GM18498 (cell line): ENCODE data around the gene TREML2.

Experiments used
- ATAC-seq: cut with Tn5 transposase; IDR thresholded peaks from one replicate; pipeline ENCODE4 v1.9.1; 2021; ENCODE audit warnings: mild to moderate bottlenecking, moderate library complexity; ENCODE audit not compliant: unreplicated experiment

TREML2 gene

GRCh38 chr6:41179163-41179562 is 21.8 kb downstream of the TREML2 start:
- no peak for ATAC-seq

DNA sequence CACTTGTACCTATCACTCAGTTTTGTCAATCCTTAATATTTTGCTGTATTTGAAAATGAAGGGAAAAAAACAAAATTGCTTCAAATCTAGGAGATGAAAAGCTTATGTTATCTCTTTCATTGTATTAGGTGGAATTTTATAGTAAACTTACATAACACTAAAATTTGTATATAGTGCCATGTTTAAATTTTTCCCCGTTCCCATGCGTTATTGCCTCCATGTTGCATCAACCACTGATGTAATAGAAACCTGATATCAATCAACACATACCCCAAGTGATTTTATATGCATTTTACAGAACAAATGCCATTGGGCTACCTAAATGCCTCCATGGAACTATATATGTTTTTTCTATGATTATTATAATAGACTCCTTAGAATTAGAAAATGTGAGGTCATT is 23.3 kb downstream of the TREML2 start:
- no peak for ATAC-seq

GRCh38 chr6:41177287-41177686 is 23.7 kb downstream of the TREML2 start:
- no peak for ATAC-seq

DNA sequence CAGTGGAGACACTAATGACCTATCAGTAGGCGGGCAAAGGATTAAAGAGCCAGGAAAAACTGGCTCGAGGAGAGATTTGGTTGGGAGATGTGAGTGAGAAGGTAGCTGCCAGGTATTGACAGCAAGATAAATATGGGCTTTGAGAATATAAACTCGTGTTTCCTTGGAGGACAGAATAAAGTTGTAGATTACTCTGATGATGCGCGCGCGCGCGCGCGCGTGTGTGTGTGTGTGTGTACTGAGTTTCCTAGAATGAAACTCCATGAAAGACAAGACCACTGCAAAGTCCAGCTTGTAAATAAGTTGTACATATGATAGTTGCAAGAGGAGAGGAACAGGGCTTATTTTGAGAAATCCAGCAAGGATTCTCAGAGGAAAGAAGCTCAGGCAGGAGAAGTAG is 24.8 kb downstream of the TREML2 start:
- no peak for ATAC-seq

DNA sequence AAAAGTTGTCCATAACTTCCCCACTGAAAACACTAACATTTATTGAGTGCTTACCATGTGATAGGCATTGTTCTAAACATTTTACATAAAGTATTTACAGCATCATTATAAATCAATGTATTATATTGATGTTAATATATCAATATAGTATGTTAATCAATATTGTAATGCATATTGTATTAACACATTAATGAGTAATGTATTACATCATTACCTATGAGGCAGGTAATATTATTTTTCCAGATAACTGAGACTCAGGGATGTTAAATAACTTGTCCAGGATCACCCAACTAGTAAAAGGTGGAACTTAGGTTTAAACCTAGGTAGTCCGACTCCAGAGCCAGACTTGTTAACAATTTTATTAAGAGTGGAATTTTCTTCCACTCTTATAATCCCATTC is 25.9 kb downstream of the TREML2 start:
- no peak for ATAC-seq

DNA sequence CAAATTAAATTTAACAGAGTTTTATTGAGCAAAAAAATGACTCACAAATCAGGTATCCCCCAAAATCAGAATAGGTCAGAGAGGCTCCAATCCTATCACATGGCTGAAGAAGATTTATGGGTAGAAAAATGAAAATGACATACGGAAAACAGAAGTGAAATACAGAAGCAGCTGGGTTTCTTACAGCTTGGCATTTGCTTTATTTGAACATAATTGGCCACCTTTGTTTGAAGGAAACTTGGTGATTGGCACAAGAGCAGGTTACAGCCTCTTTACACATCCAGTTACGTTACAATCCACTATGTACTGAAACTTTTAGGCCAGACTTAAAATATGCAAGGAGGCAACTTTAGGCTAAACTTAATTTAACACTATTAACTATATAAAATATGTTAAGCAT is 26.3 kb downstream of the TREML2 start:
- ATAC-seq: no peak

DNA sequence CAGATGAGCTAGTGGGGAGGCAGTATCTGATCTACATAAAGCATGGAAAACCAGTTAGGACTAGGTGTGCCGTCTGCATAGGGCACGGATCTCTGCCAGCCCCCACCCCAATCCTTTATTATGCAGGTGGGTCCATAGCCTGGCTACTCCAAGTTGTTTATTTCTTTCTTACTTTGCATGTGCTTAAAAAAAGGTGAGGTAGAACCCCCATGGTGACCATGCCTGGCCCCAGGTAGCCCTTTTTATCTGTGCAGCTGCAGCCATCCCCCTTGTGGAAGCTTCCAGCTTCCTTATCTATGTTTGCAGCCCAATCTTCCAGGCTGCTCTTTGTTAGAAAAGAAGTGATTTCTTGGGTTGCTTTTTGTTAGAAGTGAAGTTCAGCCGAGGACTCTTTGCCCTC is 29.0 kb downstream of the TREML2 start:
- no peak for ATAC-seq

- no peak for ATAC-seq
Measured at GRCh38 chr6:41170547-41171160, 30.3 kb downstream of the TREML2 start.

DNA sequence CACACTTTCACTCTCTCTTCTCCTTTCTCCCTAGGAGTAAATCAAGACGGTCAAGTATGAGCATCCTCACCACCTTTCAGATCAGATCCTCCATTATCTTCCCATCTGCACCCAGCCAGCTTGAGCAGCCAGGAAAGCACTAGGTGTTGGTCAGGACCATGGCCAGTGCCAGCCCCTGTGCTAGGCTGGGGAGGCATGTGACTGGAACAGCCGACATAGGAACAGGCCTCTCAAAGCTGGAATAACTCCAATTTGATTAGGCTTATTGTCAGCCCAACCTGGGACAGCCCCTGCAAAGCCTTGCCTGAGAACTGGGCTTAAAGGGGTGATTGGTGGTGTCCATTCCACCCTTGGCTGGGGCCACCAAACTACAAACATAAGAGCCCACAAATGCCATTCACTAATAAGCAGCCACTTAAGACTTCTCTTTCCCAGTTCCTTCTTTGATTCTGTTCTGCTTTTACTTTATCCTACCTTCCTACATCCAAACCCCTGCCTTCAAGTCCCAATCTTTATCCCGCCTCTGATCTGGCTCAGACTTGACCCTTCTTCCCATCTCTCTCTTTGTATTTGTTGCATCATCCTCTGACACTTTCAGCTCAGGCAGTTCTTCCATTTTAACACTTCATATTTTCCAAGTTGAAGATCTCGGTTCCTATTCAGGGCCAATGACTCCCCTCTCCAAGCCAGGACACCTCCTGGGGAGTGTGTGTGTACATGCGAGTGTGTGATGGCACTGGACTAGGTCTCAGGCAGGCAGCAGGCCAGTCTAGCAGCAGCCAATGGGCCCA is 33.6 kb downstream of the TREML2 start:
- no peak for ATAC-seq

- no peak for ATAC-seq
Measured at GRCh38 chr6:41164551-41165120, 36.3 kb downstream of the TREML2 start.

DNA sequence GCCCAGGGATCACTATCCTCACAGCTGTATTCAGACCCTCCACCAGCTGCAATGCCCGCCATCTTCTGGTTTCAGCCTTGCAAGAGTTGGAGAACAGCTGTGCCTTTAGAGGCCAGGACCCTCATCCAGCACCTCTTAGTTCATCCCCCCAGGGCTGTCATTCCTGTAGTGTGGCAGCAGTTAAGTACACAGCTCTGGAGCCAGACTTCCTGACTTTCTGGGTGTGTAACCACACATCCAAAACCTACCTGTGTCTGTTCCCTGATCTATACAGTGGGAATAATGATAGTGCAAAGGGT is 37.6 kb downstream of the TREML2 start:
- ATAC-seq: no peak

GRCh38 chr6:41162687-41163418 is 38.1 kb downstream of the TREML2 start, which contains the start of gene TREM2:
Gene TREM2 (minus strand): TSS chr6:41163116. CDS start chr6:41163082, 34 bp downstream.
- ATAC-seq: no peak

DNA sequence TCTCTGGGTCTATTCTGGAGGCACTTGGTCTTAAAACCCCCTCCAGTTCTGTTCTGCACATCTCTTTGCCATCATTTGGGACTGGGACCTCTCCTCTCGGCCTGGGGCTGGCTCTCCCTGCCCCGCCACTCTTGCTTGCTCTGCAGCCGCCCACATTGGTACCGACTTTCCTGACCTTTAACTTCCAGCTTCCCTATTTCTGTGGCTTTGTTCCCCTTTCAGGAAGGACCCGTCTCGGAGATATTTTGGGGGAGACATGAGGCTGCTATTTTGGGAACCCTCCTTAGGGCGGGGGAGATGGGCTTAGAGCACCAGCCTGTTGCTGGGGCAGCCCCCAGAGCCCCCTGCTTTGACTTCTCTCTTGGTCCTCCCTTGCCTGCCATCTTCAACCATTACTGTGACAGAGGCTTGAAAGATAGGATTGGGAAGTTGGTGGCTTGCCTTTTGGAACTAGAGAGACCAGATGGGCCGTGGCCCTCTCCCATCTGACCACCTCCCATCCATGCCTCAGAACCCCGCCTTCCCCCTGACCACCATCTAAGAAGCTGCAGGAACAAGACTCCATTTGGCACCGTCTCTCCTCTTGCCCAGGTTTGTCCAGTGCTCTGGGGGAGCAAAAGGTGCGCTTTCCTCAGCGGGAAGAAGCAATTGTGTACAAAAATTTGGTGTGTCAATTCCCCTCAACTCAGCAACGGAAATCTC is 38.9 kb downstream of the TREML2 start:
- no peak for ATAC-seq

DNA sequence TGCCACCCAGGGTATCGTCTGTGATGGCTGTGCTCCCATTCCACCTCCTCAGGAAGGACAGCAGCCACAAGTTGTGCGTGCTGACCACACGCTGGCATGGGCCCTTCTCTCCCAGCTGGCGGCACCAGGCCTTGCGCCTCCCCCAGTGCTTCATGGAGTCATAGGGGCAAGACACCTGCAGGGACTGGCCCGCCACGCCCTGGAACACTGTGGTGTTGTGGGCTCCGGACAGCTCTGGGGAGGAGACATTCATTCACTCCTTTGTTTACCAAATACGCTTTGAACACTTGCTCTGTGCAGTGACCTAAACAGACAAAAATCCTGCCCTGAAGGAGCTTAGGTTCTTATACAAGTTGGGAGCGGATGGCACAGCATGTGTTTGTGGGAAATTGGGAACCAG is 39.6 kb downstream of the TREML2 start:
- ATAC-seq: no peak

GRCh38 chr6:41160933-41161332 is 40.0 kb downstream of the TREML2 start:
- ATAC-seq: no peak

DNA sequence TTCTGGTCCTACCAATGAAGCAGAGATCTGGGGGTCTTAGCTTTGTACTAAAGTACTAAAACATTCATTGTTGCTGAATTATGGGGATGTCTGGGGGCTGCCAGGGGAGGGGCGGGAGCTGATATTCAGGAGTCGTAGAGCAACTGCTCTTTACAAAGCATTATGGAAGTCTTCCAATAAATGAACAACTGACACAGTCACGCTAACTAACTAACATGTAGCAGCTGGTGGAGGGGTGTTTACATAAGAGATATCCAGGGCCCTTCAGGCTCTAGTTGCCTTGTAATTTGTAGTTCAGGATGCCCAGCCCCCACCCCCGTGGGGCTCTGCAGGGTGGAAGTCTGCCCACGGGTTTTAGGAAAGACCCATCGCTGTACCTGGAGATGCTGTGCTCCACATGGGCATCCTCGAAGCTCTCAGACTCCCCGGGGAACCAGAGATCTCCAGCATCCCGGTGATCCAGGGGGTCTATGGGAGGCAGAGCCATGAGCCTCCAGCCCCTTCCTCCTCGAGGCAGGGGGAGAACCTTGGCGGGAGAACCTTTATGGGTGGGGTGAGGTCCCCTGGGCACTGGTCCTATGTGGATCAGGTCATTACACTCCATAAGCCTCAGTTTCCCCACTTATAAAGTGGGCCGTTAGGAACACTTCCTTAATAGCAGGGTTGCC is 41.4 kb downstream of the TREML2 start:
- ATAC-seq: no peak

DNA sequence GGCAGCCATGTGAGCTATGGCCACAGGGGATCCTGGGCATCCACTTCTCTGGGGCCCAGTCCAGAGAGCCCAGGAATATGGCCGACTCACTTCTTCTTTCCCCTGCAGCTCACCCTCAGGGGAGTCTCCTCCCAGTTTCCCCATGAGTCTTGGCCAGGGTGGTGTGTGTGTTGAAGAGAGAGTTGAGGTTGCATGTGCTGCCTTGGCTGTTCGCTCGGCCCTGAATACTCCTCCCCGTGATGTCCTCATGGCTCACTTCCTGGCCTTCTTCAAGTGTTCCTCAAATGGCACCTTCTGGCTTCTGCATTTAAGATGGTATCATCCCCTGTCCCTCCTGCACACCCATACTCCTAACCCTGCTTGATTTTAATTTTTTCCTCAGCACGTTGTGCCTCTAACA is 43.6 kb downstream of the TREML2 start:
- no peak for ATAC-seq

DNA sequence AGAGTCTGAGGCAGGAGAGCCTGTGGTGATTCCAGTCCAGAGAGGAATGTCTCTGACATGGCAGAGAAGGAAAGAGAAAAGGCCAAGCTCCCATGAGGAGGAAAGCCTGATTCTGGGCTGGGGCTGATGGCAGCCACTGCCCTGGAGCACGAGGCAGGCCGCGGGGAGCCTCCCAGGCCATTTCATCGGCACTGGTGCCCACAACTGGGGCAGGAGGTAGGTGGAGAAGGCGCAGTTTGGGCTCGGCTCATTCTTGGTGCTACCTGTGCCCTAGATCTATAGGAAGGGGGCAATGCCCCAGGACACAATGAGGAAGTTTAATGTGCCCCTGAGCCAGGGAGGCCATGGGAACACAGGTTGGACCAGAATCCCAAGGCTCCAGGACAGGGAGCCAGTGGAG is 44.2 kb downstream of the TREML2 start:
- ATAC-seq: no peak

DNA sequence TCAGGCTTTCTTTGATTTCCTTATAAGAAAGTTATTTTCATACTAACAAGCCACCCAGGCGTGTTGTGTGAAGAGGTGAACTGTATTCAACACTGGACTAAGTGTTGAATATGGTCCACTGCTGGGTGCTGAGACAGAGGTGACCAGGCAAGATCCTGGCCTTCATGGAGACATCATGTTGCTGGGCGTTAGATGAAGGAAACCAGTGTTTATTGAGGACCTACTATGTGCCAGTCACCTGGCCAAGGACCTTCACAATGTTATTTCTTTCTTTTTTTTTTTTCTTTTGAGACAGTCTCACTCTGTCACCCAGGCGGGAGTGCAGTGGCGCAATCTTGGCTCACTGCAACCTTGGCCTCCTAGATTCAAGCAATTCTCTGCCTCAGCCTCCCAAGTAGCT is 44.9 kb downstream of the TREML2 start:
- no peak for ATAC-seq

- ATAC-seq: no peak
Measured at GRCh38 chr6:41155132-41155805, 45.7 kb downstream of the TREML2 start.
